ENCODE results near the gene FAF1.

DNA sequence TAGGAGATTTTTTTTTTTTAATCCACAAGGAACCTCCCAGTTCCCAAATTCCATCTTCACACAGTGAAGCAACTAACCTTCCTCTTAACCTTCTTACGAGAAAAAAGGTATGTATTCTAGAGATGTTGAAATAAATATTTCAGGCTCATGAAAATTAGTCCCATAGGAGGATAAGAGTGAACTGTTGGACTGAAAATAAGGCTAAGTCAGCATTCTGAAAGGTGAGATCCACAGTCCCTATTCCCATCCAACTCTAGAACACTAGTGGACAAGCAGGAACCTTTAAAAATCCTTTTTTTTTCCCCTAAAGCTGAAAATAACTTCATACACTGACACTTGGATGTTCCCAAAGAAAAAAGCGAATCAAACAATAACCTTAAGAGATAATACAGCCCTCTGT lies 44.4 kb downstream of the FAF1 start:
- TF ChIP-seq, protein P1, sequence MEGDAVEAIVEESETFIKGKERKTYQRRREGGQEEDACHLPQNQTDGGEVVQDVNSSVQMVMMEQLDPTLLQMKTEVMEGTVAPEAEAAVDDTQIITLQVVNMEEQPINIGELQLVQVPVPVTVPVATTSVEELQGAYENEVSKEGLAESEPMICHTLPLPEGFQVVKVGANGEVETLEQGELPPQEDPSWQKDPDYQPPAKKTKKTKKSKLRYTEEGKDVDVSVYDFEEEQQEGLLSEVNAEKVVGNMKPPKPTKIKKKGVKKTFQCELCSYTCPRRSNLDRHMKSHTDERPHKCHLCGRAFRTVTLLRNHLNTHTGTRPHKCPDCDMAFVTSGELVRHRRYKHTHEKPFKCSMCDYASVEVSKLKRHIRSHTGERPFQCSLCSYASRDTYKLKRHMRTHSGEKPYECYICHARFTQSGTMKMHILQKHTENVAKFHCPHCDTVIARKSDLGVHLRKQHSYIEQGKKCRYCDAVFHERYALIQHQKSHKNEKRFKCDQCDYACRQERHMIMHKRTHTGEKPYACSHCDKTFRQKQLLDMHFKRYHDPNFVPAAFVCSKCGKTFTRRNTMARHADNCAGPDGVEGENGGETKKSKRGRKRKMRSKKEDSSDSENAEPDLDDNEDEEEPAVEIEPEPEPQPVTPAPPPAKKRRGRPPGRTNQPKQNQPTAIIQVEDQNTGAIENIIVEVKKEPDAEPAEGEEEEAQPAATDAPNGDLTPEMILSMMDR (IDR thresholded peaks at IDR 0.05), result no peak
- no peak for TF ChIP-seq POLR2A (IDR thresholded peaks at IDR 0.05)
- no peak for TF ChIP-seq EP300 (IDR thresholded peaks at IDR 0.05)
- no peak for TF ChIP-seq POLR2AphosphoS5 (IDR thresholded peaks at IDR 0.05)
